NCI-H526 (cell line): Measurements from ENCODE around the gene GRB10.

Source experiments
- DNase-seq, 2 experiments: peaks; one replicate each; lab custom pipeline; 2025; lab: John Stamatoyannopoulos, UW

GRB10 gene

GRCh38 chr7:50544992-50545391, 237.7 kb downstream of the GRB10 start:
- no peak for DNase-seq

GRCh38 chr7:50543776-50544442, 238.8 kb downstream of the GRB10 start:
- DNase-seq, result no peak

- no peak for DNase-seq
Observed at GRCh38 chr7:50542132-50542531, 240.6 kb downstream of the GRB10 start.

- no peak for DNase-seq
Observed at GRCh38 chr7:50540785-50541579, 241.7 kb downstream of the GRB10 start.
